Measurements from ENCODE around the gene EHBP1. TPM values are rescaled to one million over a fixed set of nuclear protein-coding genes. Genes with fewer than 3 reads are reported as not detected.
A peak's percentile ranks its signal among the peaks of the same experiment; 100 is the strongest.

EHBP1 gene
- total RNA-seq, 6 experiments from 2014 or later: 40.4 to 66.6 (median 46.3) TPM

DNA sequence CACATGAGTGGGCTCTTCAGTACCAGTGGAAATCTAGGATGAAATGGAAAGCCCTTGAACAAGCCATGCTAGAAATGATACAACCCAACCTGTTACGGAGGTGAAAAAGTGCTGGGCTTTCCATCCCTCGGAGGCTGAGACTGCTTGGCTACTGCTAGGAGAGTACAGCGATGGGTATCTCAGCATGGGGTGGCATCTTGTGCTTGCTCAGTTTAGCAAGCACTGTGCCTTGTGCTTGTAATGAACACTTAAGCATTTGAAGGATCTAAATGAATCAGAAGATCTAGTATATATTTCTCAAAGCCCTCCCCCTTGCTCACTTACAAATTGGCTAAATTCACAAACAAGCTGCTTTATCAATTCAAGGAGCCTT is 44.3 kb upstream of the EHBP1 start:
- no peak for DNase-seq
- no peak for ATAC-seq
- intact Hi-C loops (cut with DNase I): no loop called here
- H3K9me3 ChIP-seq: no peaks in the 10 kb centered on the region
- TF ChIP-seq, protein P1, sequence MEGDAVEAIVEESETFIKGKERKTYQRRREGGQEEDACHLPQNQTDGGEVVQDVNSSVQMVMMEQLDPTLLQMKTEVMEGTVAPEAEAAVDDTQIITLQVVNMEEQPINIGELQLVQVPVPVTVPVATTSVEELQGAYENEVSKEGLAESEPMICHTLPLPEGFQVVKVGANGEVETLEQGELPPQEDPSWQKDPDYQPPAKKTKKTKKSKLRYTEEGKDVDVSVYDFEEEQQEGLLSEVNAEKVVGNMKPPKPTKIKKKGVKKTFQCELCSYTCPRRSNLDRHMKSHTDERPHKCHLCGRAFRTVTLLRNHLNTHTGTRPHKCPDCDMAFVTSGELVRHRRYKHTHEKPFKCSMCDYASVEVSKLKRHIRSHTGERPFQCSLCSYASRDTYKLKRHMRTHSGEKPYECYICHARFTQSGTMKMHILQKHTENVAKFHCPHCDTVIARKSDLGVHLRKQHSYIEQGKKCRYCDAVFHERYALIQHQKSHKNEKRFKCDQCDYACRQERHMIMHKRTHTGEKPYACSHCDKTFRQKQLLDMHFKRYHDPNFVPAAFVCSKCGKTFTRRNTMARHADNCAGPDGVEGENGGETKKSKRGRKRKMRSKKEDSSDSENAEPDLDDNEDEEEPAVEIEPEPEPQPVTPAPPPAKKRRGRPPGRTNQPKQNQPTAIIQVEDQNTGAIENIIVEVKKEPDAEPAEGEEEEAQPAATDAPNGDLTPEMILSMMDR (IDR thresholded peaks at IDR 0.05): no peak
- TF ChIP-seq POLR2A (IDR thresholded peaks at IDR 0.05): no peak
- H3K4me3 ChIP-seq: no peak overlapping the region
- no peaks in the 10 kb centered on the region for H3K27me3 ChIP-seq
- H3K4me1 ChIP-seq: peaks cover 0 to 59% (median 19%) of the 10 kb centered on the region in 4 donors
- peak overlapping the region; percentile 35 to 61 (median 55) for H3K27ac ChIP-seq
- H3K36me3 ChIP-seq: no peaks in the 10 kb centered on the region
- WGBS (ENCODE audit: insufficient coverage, low coverage, low lambda C conversion rate, missing lambda C conversion rate): 100% methylated on average over 3 of the region's 3 CpGs

- no peaks in the 10 kb centered on the region for H3K27me3 ChIP-seq
- 62% methylated on average over 2 of the region's 2 CpGs for WGBS (ENCODE audit: insufficient coverage, low coverage, low lambda C conversion rate, missing lambda C conversion rate)
- no peak overlapping the region for H3K4me3 ChIP-seq
- H3K9me3 ChIP-seq: no peaks in the 10 kb centered on the region
- no peaks in the 10 kb centered on the region for H3K36me3 ChIP-seq
- TF ChIP-seq, protein P1 (IDR thresholded peaks at IDR 0.05): no peak
- no peak for TF ChIP-seq POLR2A (IDR thresholded peaks at IDR 0.05)
- no peak for ATAC-seq
- intact Hi-C loops (cut with DNase I): no loop called here
- peak overlapping the region in 2 of 3 donors; percentile 41 to 65 for H3K27ac ChIP-seq
- H3K4me1 ChIP-seq: peaks cover 0 to 55% (median 19%) of the 10 kb centered on the region in 4 donors
- DNase-seq: no peak
Observed at GRCh38 chr2:62662131-62662530, 43.4 kb upstream of the EHBP1 start.

DNA sequence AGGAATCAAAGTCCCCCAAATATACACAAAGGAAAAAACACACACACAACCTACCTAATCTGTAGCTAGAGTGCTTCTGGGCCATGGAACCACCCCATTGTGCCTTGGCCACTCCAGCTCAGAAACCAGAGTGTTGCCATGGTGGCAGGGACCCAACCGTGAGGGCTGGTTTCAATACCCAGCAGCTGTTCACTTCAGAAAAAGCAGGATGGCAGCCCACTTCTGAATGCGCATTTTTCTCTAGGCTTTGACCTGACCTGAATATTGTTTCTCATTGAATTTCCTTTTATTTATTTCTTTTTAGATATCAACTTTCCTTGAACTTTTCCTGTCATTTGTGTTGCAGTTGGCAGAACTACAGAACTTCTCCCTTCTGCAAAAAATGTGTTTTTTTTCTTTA is 43.0 kb upstream of the EHBP1 start:
- Histone ChIP-seq H3K36me3 (no peaks in the 10 kb centered on the region), H3K9me3 (no peaks in the 10 kb centered on the region), H3K27ac (peak overlapping the region in 2 of 3 donors; percentile 41 to 65), H3K27me3 (no peaks in the 10 kb centered on the region), H3K4me3 (no peak overlapping the region), H3K4me1 (peaks cover 0 to 54% (median 19%) of the 10 kb centered on the region in 4 donors)
- ATAC-seq (peak; percentile 10 to 40 (median 36)), DNase-seq (peak in 1 of 3 donors; percentile 58)
- TF ChIP-seq, protein P1 (IDR thresholded peaks at IDR 0.05): no peak
- TF ChIP-seq POLR2A (IDR thresholded peaks at IDR 0.05): no peak
- WGBS (ENCODE audit: insufficient coverage, low coverage, low lambda C conversion rate, missing lambda C conversion rate): 88% methylated on average over 1 of the region's 2 CpGs
- intact Hi-C loops (cut with DNase I): no loop called here

GRCh38 chr2:62663411-62663810 is 42.1 kb upstream of the EHBP1 start:
- no peak overlapping the region for H3K4me3 ChIP-seq
- intact Hi-C loops (cut with DNase I): no loop called here
- H3K27ac ChIP-seq: peak overlapping the region; percentile 11 to 77 (median 65)
- H3K9me3 ChIP-seq: no peaks in the 10 kb centered on the region
- H3K36me3 ChIP-seq: no peaks in the 10 kb centered on the region
- DNase-seq (no peak), ATAC-seq (peak in 2 of 4 donors; percentile 15 to 17)
- no peaks in the 10 kb centered on the region for H3K27me3 ChIP-seq
- TF ChIP-seq, protein P1 (IDR thresholded peaks at IDR 0.05): no peak
- TF ChIP-seq POLR2A (IDR thresholded peaks at IDR 0.05): no peak
- peaks cover 0 to 54% (median 19%) of the 10 kb centered on the region in 4 donors for H3K4me1 ChIP-seq
